Fibroblast of skin of left quadriceps (primary cell): ENCODE results near the gene SAMD5.

Source experiments
- DNase-seq, 2 experiments: peaks; one replicate each; pipeline ENCODE4 v3.0.0-alpha.2; 2013; ENCODE audit warnings: low read depth in 2 of 2

The SAMD5 gene

DNA sequence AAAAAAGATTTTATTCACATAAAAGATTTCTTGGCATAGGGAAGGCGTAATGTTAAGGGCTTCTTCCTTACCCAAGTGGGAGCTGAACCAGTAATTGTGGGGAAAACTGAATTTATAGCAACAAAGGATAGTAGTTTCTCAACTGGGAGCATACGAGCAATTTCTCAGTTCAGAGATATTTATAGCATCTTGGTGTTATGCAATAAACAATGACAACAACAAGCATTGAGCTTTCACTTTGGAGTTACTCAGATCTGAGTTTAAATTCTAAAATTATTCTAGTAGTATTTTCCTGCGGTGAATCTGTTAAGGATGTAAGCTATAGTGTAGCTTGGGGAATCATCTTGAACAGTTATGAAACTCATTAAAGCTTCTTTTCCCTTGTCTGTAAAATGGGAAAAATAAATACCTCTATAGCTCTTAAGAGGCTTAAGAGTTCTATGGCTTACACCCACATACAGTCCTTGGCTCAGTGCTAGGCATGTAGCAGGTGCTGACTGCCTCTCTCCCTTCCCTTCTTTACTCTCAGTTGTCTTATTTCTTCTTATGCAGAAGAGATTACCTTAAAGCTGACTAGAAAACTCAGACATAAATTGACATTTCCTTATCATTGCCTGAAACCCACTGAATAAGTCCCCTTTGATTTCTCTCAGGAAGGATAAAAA lies 58.8 kb downstream of the SAMD5 start:
- no peak for DNase-seq

DNA sequence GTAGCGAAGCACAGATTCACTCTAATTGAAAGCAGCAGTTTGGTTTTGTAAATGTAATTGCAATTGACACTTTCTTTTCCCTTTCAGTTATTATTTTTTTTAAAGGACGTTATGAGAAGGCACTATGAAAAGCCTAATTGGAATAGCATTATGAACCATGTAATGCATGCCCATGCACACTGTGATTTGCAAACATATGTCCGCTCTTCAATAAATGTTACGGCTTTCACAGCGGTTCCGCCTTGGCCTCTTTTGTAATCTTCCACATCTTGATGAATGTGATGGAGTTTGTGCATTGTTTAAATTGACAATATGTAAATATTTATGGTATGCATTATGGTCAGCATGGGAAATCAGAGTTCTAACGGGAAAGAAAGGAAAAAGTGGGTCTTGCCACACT lies 61.3 kb downstream of the SAMD5 start:
- DNase-seq, result no peak

DNA sequence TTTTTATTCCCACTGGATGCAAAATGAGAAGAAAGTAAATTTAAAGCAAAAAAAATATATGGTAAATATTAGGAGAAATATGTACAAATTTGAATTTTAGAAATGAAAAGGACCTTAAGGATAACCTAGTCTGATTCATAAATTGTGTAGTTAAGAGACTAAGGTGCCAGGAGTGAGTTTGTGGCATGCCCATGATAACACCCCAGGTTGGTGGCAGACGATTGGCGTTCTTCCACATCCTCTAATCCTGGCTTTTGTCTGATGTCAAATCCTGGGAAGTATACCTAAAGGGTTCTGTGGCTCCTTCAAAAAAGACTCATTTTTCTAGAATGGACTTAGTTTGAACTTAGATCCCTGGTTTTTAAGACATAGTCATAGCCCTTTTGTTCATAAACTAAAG lies 62.2 kb downstream of the SAMD5 start:
- DNase-seq, result no peak

DNA sequence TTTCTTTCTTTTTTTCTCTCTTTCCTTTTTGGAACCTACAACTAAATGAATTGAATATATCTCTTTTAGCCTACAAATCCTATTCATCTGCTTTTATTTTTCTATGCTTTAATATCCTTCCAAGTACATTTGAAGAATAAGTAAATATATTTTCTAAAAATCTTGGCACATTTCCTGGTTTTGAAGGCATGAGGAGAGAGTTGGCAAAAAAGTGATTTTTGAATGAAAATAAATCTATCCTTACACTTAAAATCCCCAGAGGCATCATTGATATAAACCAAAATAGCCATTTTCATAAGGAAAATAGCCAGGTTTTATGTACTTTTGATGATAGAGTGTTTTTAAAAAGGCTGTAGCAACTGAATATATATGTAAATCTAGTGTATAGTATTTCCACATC lies 69.0 kb downstream of the SAMD5 start:
- no peak for DNase-seq

DNA sequence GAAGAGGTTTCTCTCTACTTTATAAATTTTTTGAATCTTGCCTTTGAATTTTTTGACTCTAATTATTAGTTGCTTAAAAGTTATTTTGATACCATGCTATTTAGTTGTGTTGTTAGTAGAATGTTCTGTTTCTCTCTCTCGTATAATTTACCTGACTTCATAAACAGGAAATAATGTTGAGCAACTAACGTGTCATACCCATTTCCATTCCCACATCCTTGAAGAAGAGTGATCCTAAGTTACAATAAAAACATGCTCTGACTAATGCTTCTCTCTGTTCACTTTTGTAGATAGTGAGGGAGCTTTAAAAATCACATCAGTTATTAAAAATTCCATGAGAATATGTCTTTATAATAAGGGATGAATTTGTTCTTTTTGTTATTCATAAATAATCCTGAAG lies 69.7 kb downstream of the SAMD5 start:
- no peak for DNase-seq

DNA sequence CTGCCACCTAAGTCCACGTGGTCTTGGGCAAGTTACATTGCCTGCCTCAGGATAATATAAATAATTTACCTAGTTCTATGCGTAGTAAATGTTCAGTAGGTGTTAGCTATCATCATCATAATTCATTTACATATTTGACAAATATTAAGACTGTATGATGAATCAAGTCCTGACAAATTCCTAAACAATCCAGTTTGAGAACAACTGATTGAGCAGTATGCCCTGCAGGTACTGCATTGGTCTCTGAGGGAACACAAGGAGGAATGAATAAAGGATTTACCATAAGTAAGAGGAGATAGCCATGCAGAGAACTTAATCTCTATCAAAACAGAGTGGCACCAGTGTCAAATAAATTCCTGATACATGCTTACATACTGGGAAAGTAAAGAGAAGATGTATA lies 70.4 kb downstream of the SAMD5 start:
- DNase-seq, result no peak

DNA sequence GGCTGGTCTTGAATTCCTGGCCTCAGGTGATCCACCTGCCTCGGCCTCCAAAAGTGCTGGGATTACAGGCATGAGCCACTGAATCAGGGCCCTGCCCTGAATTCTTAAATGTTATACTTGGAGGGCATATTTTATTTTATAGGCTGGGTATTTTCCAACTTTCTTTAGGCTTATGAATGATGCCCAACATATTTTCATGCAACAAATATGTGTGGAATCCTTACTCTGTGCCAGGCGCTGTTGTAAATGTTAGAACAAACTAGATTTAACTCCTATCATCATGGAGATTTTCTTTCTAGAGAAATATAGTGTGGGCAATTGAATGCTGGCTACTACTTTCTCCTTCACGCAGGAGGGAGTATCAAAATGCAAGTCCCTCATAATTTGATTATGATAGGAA lies 71.2 kb downstream of the SAMD5 start:
- DNase-seq, result no peak

DNA sequence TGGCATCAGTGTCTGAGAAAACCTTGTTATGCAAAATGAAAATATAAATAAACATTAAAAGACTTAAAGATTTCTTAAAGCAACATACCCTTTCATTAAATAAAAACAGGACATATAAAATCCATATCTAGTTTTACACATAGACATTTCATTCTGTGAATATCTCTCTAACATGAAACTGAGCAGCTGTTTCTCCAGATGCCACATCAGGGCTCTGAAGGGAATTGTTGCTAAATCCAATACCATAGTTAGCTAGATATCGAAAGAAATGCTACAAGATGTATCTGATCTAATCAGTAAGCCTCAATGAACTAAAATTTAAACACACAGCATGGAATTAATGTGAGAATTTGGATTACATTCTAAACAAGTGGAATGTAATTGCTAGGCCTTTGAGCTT lies 74.5 kb downstream of the SAMD5 start:
- DNase-seq, result no peak

DNA sequence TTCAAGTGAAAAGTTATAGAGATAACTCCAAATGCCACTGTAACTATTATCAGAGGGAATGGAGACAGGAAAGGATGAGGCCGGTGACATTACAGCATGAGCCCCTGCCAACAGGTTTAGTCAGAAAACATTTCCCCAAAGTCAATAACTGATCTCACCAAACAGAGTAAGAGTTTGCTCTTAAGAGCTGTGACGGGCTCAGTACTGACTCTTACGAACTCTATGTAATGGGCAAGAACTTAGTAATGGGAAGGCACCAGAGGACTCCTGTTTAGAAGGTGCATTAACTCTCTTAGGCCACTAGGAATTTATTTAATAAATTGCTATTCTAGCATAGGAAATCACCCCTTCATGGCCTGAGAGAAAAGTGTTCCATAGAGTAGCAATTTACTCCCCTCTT lies 76.8 kb downstream of the SAMD5 start:
- no peak for DNase-seq

DNA sequence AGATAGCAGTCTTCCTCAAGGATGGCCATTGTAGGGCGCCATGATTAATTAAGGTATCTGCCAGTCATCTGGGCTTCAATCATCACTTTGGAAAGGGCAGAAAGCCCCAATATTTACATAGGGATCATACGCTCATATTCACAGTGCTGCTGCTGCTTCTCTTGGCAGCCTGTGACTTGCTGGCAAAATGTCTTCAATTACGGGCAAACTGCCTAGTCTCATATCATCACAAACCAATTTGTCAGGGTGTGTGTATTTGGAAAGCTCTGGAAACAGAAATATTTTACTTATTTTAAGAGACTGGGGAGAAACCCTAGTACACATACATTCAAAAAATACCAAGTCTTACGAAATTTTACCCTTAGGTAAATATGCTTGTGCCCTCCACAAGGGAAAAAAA lies 77.6 kb downstream of the SAMD5 start:
- no peak for DNase-seq

DNA sequence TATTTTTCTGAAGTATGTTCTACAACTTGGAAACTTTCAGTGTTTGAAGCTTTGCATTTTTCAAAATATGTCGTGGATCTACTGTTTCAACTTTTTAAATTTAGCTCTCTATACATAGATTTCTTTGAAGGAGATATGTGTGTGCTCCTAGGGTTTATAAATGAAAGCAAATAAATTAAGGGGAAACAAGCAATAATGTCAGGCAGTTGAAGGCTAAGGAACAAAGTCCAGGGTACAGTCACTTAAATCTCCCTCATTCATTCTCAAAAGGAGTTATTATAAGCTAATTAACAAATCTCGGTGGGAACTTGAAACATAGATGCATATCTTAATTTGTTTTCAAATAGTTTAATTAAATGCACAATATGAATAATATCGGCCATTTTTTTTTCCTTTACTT lies 79.4 kb downstream of the SAMD5 start:
- no peak for DNase-seq

DNA sequence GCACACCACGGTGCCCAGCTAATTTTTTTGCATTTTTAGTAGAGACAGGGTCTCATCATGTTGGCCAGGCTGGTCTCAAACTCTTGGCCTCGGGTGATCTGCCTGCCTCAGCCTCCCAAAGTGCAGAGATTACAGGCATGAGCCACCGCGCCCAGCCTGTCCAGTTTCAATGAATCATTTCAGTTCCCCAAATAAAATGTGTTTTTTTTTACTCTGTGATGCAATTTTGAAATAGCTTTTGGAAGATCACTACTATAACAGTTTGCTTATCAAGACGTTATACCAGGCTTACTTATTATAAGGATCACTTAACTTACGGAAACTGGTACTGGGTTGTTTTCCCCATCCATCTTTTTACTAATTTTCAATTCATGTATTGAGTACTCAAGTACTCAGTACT lies 80.0 kb downstream of the SAMD5 start:
- no peak for DNase-seq

DNA sequence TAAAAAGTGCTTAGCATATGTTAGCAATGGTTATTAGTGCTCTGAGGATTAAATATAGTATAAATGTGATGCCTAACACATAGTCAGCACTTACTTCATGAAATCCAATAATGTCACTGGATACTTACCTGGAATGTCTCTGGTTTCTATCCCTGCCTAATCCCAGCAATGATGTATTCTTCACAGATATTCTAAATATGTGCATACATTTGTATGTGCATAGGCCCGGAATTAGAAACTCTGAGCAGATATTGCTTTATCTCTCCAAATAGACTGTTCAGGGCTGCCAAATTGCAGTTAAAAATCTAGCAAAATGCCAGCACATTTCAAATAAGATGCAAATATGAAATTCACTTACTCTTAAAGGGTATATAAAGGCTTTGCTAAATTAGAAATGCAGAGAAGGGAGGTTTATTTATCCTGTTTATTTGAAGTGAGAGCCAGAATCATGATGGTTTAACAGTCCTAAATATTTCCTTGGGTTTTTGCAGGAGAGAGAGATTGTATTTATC lies 81.3 kb downstream of the SAMD5 start:
- DNase-seq, result no peak

DNA sequence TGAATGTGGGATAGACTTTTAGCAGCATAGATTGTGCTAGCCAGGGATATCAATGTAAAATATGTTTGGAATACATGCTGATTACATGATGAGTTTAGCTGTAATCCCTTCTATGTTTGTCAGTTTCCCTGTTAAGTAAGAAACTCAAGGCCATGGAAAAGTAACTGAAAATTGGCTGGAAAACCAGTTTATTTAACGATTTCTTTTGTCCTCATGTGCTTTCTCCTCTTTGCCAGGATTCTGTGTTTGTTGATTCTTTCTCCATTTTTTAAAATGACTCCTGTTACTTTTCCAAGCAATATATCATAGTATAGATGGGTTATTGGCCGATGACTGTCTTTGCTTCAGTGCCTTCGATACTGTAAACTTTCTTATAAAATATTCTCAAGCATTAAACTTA lies 87.5 kb downstream of the SAMD5 start:
- DNase-seq, result no peak

DNA sequence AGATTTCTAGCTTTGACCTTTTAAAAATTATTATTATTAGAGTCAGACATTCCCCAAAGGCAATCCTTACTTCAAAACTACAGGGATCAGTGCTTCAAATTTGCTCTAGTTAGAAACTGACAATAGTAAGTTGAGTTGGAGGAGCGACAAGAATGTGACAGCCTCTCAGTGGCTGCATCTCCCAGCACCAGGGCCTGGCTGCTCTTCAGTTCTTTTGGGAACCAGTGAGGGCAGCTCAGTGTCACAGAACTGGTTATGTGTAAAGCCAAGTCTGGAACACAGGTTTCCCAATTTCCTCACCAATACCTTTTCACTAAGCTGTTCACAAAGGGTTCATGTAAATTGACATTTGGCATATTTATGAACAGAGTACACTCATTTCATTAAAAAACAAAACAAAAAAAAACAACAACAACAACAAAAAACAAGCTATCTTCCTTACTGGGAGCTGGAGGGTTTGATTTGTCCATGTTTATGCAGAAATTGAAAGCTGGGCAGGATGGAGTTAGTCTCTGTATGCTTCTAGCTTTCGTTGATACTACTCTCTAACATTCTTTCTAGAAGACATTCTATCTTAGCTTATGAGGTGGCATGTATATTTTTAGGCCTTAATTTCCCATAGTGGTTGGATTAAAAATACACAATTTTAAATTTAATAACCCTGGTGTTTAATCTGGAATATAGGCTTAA lies 95.0 kb downstream of the SAMD5 start:
- no peak for DNase-seq

DNA sequence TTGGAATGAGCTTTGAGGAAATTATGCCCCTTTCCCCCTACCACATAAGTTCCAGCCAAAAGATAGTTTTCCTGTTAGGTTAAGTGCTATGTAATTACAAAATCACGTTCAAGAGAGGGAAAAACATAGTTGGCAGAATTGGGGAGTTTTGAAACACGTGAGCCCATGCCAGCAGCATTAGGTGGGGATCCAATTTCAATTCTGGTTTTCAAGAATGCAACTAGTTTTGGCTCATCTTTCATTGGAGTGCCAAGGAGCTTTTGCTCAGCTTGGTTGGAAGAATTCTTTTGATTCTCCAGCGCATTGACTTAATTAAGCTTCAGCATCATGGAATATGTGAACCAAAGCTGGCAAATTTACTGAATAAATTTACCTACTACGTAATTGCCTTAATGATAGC lies 95.9 kb downstream of the SAMD5 start:
- DNase-seq, result no peak

DNA sequence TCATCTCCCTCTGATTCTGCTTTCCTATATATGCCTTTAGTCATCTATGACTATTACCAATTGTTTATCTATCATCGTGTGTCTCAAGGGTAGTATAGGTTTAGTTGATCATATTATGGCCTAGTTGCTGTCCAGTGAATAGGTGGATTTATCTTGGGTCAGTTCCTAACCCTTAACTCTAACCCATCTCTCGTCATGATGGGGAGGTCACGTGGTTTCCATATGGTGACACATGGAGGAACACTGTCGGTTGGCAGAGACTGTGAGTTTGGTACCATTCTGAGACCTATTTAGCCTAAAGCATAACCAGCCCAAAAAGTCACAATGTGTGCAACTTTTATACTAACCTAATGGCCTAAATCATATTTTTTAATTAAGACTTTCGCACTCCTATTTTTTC lies 103.5 kb downstream of the SAMD5 start:
- DNase-seq, result no peak

DNA sequence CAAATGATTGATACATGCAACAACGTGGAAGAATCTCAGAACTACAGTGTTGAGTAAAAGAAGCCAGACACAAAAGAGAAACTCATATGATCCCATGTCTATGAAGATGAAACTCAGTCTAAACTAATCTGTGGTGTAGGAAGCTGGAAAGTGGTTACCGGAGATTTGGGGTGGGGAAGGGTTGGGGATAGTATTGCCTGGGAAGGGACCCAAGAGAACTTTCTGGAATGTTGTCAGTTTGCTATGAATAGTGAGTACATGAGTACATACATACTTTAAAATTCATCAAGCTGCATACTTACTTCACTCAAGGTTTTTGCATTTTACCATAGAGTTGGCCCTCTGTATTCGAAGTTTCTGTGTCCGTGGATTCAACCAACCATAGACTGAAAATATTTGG lies 106.0 kb downstream of the SAMD5 start:
- DNase-seq, result no peak

DNA sequence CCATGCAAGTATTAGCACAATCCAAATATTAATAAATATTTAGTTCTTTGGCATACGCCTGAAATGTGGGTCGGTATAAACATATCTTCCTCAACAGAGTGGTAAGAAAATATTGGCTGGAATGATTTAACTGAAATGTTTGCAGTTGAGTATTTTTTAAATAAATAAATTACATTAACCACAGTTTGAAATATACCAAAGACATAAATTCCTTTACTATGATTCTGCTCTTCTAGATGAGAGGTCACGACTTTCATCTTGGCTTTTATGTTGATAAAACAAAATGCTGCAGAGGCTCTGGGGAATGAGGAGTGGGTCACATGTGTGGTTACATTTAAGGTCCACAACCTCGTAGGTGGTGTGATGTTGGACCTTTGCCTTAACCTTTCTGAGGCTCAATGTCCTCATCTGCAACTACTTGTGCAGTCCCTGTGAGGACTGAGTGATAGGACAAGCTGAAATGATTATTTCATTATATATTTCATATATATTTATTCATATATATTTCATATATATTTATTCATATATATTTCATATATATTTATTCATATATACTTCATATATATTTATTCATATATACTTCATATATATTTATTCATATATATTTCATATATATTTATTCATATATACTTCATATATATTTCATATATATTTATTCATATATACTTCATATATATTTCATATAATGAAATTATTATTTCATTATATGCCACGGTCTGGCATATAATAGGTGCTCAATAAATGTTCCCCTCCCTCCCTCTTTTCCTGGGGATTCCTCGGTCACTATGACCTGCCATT lies 107.4 kb downstream of the SAMD5 start:
- DNase-seq, result no peak

DNA sequence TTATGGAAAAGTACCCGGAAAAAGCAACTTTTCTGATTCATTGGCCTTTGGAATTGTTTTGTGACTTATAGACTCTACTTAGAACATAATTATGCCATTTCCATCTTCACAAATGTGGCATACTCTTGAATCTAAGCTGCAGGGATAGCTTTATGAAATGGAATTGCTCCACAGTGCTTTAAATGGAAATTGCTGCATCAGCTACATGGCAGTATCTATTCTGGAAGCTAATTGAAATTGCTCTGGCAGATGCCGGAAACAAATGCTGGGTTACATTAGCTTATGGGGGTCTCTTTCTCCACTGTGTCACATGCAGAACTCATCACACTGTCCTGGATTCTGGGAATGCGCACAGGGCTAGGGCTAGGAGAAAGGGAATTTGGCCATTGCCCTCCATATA lies 108.9 kb downstream of the SAMD5 start:
- no peak for DNase-seq

DNA sequence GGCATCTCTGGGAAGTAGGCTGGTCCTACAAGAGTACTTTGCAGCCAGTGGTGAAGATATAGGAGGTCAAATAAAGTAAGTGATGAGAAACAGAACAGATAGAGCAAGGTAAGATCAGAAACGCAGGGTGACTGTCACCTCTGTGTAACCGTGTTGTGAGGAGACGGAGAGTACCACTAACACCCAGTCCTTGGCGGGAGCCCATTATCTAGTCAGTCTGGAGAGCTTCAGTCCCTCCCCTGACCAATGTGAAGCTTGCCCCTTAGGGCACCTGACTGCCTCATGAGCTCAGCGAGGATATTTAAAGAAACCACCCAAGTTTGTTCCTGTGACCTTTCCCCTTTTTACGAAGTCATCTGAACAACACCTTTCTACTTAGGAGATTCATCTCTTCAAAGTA lies 110.0 kb downstream of the SAMD5 start:
- no peak for DNase-seq

DNA sequence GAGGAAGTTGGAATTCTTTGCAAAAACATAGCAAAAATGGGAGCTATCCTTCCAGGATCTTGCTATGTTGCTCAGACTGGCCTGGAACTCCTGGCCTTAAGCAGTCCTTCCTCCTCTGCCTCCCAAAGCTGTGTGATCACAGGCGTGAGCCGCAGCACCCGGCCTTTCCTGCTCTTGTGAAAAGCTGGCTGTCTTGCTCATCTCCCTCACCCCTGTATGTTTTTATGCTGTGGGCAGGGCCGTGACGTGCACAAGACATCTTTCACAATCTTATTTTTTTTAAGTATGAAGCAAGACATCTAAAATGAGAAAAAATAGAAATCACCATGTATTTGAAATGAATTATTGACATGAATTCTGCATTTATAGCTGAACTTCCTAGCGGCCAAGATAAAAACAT lies 110.4 kb downstream of the SAMD5 start:
- no peak for DNase-seq
